Cerebellar cortex (tissue), 1 donor: ENCODE data around the gene BEX5.
"Not testable (repeated sequence)": the region's sequence is repeated elsewhere in the genome, so short reads cannot be mapped to it uniquely, and the experiment has no call there.

Experiments used
- DNase-seq: peaks from one replicate; pipeline ENCODE4 v3.0.0-alpha.2; 2015; ENCODE audit warnings: low spot score

The BEX5 gene

DNA sequence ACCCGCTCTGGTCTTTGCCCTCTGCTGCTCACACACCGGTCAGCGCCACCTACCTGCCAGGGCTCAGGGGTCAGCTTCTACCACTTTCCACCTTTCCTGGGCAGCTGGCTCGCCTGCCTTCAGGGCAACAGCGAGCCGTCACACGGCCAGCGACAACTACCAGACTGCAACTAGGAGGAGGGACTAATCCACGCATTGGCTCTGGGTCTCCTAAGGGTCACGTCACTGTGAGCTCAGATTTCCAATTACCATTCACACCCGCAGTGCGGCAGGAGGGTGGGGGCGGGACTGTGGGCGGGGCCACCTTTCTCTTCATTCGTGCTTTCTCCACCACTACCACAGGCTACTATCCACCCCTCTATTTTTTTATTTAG is at the start of gene BEX5:
BEX5 (minus strand) TSS at position 172 of the 374 bp plus-strand sequence. CDS start 1,712 bp downstream, outside the sequence.
- peak; percentile 85 for DNase-seq

GRCh38 chrX:102185967-102186720 is 30.4 kb upstream of the BEX5 start:
- no peak for DNase-seq

DNA sequence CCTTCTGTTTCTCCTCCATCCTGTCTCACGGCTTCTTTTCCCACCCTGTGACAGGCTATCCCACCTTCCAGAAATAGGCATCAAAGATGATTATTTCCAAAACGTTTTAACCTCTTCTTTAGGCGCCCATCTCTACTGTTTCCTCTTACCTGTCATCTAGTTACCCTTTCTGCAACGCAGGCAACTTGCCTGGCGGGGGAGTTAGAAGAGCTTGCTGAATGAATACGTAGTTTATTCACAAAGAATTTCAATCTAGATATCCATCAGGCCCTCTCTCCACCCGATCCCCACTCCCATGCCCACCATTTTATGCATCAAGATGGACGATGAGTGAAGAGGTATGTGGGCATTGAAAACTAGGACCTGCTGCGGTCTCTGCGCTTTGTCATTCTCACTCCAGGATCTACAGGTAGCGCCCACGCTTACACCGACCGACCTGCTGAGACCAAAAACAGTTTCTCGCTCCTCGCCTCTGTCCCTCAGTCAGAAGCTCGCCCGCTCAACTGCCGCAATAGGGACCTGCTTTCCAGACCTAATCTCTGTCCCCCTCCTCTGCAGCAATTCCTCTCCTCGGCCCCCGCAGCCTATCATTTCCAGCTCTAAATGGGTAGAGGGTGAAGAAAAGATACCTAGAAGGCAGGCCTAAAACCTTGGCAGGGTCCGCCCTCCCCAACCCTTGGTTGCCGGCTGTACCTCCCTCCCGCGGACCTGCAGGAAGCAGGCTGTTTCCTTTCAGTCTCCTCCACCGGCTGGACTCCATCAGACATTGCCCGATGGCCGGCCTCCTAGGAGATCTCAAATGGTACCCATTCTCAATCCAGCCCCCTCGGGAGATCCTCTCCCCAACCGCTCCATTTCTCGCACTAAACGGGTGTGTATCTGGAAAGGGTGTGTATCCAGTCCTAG is 624 bp downstream of the BEX5 start:
- peak; percentile 42 for DNase-seq

DNA sequence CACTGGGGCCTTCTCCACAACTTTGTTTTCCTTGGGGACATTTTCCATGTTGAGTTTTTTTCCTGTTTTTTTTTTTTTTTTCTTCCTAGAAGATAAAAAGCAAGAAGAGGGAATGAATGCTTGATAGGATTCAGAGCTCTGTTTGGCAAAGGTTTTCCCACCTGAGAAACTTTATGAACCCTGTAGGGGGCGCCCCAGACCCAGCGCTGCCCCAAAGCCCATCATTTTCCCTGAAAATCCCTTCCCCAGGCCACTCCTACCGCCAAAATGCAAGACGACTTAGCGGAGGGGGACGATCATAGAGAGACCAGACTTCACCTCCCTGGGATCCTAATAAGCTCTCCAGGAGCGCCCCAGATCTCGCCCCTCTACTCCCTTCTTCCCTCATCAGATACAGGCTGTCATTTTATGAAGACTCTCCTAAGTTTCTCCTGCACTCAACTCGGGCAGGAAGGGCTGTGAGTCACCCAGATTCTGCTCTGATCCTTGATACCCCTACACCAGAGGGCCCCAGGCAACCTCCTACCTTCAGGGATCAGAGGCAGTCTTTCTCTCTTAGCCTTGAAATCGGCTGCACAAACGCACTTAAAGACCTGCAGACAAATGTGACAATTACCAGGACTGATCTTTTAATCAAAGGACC is 1.4 kb downstream of the BEX5 start:
- peak; percentile 45 for DNase-seq

- DNase-seq = peak; percentile 42
These were observed 13.5 kb downstream of the BEX5 start, which contains the start of gene TCEAL6 for GRCh38 chrX:102142274-102142673. Gene TCEAL6 (minus strand): TSS chrX:102142481.

DNA sequence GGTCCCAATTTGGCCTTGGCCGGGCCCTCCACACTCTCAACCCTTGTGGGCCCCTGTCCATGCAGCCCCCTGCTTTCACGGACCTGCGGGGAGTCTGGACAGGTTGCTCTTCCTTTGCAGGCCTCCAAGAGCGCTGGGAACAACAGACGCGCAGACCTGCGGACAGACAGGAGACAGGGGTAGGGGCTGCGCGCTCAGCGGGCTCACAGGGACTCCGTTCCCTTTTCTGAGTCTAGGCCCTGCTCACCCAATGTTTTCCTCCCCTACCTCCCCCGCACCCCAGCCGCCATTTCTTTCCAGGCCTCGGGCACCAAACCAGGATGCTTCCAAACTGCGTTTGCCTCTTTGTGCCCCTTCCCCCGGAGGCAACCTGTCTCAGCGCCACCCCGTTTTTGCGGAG is 14.1 kb downstream of the BEX5 start:
- not testable (repeated sequence) for DNase-seq

DNA sequence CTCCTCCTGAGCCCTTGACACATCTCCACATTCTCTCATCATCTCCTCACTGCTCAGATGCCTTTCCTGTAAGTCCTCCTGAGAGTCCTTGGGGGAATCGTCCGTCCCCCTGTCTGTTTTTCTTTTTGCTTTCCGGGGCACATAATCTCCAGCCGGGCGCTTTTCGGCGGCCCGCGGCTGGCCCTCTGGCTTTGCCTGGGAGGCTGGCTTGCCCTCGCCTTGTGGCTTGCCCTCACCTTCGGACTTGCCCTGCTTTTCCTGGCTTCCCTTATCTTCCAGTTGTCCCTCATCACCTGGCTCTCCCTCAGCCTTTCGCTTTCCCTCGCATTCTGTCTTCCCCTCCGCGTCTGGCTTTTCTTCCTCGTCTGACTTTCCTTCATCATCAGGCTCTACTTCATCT is 14.9 kb downstream of the BEX5 start:
- not testable (repeated sequence) for DNase-seq

GRCh38 chrX:102138064-102138463 is 17.7 kb downstream of the BEX5 start:
- no peak for DNase-seq

GRCh38 chrX:102129473-102129872 is 26.3 kb downstream of the BEX5 start:
- peak; percentile 47 for DNase-seq

DNA sequence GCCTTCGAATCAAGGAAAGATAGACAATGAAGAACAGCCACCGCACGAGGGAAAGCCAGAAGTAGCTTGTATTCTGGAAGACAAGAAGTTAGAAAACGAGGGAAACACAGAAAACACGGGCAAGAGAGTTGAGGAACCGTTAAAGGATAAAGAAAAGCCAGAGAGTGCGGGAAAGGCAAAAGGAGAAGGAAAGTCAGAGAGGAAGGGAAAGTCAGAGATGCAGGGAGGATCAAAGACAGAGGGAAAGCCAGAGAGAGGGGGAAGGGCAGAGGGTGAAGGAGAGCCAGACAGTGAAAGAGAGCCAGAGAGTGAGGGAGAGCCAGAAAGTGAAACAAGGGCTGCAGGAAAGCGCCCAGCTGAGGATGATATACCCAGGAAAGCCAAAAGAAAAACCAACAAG is 28.9 kb downstream of the BEX5 start:
- DNase-seq = peak; percentile 28

GRCh38 chrX:102126080-102126818 is 29.5 kb downstream of the BEX5 start:
- DNase-seq = not testable (repeated sequence)

DNA sequence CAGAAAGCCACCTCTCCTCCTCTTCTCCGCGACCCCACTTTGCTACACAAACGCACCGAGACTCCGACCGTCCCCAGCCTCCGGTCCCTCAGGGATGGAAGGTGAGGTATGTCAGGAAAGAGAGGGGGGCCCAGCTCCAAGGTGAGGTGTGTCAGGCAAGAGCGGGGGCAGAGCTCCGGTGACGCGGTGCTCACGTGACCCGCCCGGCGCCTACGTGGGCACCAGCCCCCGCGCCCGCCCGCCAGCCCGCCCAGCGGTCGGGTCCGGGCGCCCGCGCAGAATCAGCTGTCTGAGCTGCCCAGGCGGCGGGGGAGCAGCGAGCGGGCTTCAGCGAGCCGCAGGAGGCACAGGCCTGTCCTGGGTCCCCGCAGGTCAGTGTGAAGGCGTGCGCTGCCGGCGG is 30.3 kb downstream of the BEX5 start, which contains the start of gene TCEAL2:
TCEAL2 (plus strand) TSS at position 244 of the 400 bp plus-strand sequence. CDS start 1,152 bp downstream, outside the sequence.
- DNase-seq = peak; percentile 74

GRCh38 chrX:102125014-102125413 is 30.8 kb downstream of the BEX5 start:
- not testable (repeated sequence) for DNase-seq

DNA sequence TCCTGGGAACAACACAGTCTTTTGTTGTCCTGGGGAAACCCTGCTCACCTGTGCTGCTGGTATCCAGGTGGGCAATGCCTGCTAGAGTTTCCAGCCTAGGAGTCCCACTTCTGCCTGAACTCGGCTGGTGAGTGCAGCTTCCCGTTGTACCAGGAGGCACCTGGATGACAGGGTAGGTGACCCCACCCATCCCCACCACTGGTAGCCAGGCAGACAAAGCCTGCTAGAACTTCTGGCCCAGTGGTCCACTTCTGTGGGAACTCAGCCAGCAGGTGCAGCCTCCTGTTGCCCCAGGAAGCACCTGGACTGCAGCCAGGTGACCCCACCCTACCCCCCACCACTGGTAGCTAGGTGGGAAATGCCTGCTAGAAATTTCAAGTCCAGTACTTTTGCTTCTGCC is 40.0 kb downstream of the BEX5 start:
- no peak for DNase-seq

GRCh38 chrX:102113367-102113766 is 42.4 kb downstream of the BEX5 start:
- no peak for DNase-seq
